Natural killer cell treated with Interleukin-12 subunit alpha and Interleukin-12 subunit beta and Interleukin-15 and Interleukin-18, amount 100 ng/mL, for 72 hours (primary cell): Measurements from ENCODE around the gene PARD3. TPM values are rescaled to one million over a fixed set of nuclear protein-coding genes. Genes with fewer than 3 reads are reported as not detected.

Experiments
- ATAC-seq, 2 donors: fragments of 150-1000 bp; cut with Tn5 transposase in 1 of 2; sonication (Bioruptor Pico), chemical (Tn5 transposase) in 1 of 2; 2 replicates each; pipeline ENCODE4 v1.10.0; 2021
- DNase-seq: peaks from one replicate; pipeline ENCODE4 v3.0.0; 2022; ENCODE audit warnings: low spot score
- H3K27ac Mint-ChIP-seq, 2 donors: 1 replicate in 1 of 2; 2 replicates in 1 of 2; pipeline ENCODE4 v1.8.0; 2022; ENCODE audit warnings: mixed read lengths in 2 of 2, mild to moderate bottlenecking in 1 of 2, moderate library complexity in 1 of 2
- H3K27me3 Mint-ChIP-seq, 2 donors: 1 replicate in 1 of 2; 2 replicates in 1 of 2; pipeline ENCODE4 v1.8.0; 2022; ENCODE audit warnings: mixed read lengths in 2 of 2
- H3K36me3 Mint-ChIP-seq: one replicate; pipeline ENCODE4 v1.8.0; 2022; ENCODE audit warnings: mixed read lengths
- H3K4me1 Mint-ChIP-seq, 2 donors: 1 replicate in 1 of 2; 2 replicates in 1 of 2; pipeline ENCODE4 v1.8.0; 2022; ENCODE audit warnings: low read depth in 2 of 2, mixed read lengths in 2 of 2, mild to moderate bottlenecking in 1 of 2
- H3K4me3 Mint-ChIP-seq: one replicate; pipeline ENCODE4 v1.8.0; 2022; ENCODE audit warnings: mixed read lengths
- H3K9me3 Mint-ChIP-seq: 2 replicates; pipeline ENCODE4 v1.8.0; 2022; ENCODE audit warnings: mixed read lengths
- total RNA-seq, 2 donors: library from RNA; stranded (reverse); gene quantifications; one replicate each; pipeline ENCODE4 v1.2.3, GENCODE V29; 2022

PARD3 gene
- total RNA-seq, 2 donors from 2014 or later: 0.56 TPM; not detected in 1

GRCh38 chr10:34231441-34232180 is 583.5 kb downstream of the PARD3 start:
- ATAC-seq (no peak), DNase-seq (no peak)
- Mint-ChIP-seq H3K36me3 (no peaks in the 10 kb centered on the region), H3K27ac (peak overlapping the region in 1 of 2 donors; percentile 13), H3K4me3 (no peak overlapping the region), H3K4me1 (no peaks in the 10 kb centered on the region), H3K27me3 (peaks cover 4 to 16% of the 10 kb centered on the region in 2 donors), H3K9me3 (no peaks in the 10 kb centered on the region)

- H3K27me3 Mint-ChIP-seq: peaks cover 11 to 15% of the 10 kb centered on the region in 2 donors
- no peaks in the 10 kb centered on the region for H3K36me3 Mint-ChIP-seq
- DNase-seq (no peak), ATAC-seq (no peak)
- H3K9me3 Mint-ChIP-seq: no peaks in the 10 kb centered on the region
- H3K4me1 Mint-ChIP-seq: no peaks in the 10 kb centered on the region
- no peak overlapping the region for H3K27ac Mint-ChIP-seq
- no peak overlapping the region for H3K4me3 Mint-ChIP-seq
These were observed 585.2 kb downstream of the PARD3 start for GRCh38 chr10:34229917-34230316.

GRCh38 chr10:34228066-34228465 is 587.0 kb downstream of the PARD3 start:
- peaks cover 10 to 14% of the 10 kb centered on the region in 2 donors for H3K27me3 Mint-ChIP-seq

DNA sequence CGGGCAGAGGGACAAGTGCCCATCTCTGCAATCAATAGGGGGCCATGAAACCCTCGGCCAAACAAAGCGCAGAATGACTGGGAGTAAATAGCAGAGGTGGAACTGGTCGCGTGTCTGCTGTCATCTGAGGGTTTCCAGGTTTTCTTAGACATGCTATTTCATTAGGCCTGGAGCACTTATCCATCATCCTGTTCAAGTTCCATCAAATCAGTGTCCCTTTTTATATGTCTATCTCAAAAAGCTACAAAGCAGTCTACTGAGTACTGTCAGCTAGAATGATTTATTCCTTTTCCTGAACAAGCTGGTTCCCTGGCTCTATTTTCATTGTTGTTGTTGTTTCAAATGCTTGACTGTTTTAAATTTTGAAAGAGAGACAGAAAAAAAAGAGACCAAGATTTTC is 590.5 kb downstream of the PARD3 start:
- Mint-ChIP-seq H3K4me3 (no peak overlapping the region), H3K27ac (no peak overlapping the region), H3K4me1 (no peaks in the 10 kb centered on the region), H3K9me3 (no peaks in the 10 kb centered on the region), H3K27me3 (peaks cover 13 to 20% of the 10 kb centered on the region in 2 donors), H3K36me3 (no peaks in the 10 kb centered on the region)
- no peak for DNase-seq
- ATAC-seq: no peak

More at GRCh38 chr10:34228066-34228465, 587.0 kb downstream of the PARD3 start:
- no peak for ATAC-seq
- H3K9me3 Mint-ChIP-seq: no peaks in the 10 kb centered on the region
- no peaks in the 10 kb centered on the region for H3K36me3 Mint-ChIP-seq
- DNase-seq: no peak
- no peak overlapping the region for H3K4me3 Mint-ChIP-seq
- H3K4me1 Mint-ChIP-seq: no peaks in the 10 kb centered on the region
- no peak overlapping the region for H3K27ac Mint-ChIP-seq

DNA sequence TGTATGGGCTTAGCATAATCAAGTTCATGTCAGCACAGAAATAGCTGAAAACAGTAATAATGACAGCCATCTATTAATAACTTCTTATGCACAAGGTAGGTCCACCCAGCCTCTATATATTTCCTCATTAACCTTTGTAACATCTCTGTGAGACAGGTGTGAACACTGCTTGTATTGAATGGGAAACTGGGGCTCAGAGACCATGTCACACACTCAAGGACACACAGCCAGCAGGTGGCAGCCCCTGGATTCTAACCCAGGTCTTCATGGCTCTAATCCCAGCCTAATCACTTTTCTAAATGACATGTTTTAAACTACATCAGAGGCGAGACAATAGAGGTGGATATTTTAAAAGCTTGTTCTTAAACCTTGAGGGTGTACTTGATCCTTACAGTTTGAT is 591.4 kb downstream of the PARD3 start:
- H3K27ac Mint-ChIP-seq: no peak overlapping the region
- no peak overlapping the region for H3K4me3 Mint-ChIP-seq
- ATAC-seq (no peak), DNase-seq (no peak)
- no peaks in the 10 kb centered on the region for H3K36me3 Mint-ChIP-seq
- no peaks in the 10 kb centered on the region for H3K4me1 Mint-ChIP-seq
- peaks cover 10 to 20% of the 10 kb centered on the region in 2 donors for H3K27me3 Mint-ChIP-seq
- H3K9me3 Mint-ChIP-seq: no peaks in the 10 kb centered on the region

DNA sequence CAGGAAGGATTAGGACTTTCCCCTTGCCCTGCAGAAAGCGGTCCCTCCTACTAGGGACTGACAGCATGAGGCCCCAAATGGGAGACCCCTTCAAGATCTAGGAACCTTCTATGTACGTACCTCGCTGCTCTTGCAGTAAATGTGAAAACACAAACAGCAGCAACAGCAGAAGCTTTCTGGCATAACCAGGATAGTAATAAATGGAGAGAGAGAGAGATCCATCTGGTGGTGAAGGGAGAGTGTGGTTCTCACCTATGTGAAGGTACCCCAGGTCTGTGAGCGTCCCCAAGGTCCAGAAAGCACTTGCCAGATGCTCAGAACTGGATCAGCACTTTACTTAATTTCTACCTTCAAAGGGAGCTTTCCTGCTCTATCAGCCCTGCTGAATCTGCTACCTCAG is 592.7 kb downstream of the PARD3 start:
- ATAC-seq: no peak
- Mint-ChIP-seq H3K4me3 (no peak overlapping the region), H3K9me3 (no peaks in the 10 kb centered on the region), H3K4me1 (no peaks in the 10 kb centered on the region), H3K27me3 (peaks cover 10 to 27% of the 10 kb centered on the region in 2 donors), H3K36me3 (no peaks in the 10 kb centered on the region), H3K27ac (no peak overlapping the region)
- DNase-seq: no peak

- Mint-ChIP-seq H3K36me3 (no peaks in the 10 kb centered on the region), H3K27ac (no peak overlapping the region), H3K9me3 (no peaks in the 10 kb centered on the region), H3K4me3 (no peak overlapping the region), H3K4me1 (no peaks in the 10 kb centered on the region), H3K27me3 (peaks cover 3 to 17% of the 10 kb centered on the region in 2 donors)
- DNase-seq (no peak), ATAC-seq (no peak)
These were observed 595.1 kb downstream of the PARD3 start for GRCh38 chr10:34219753-34220548.

DNA sequence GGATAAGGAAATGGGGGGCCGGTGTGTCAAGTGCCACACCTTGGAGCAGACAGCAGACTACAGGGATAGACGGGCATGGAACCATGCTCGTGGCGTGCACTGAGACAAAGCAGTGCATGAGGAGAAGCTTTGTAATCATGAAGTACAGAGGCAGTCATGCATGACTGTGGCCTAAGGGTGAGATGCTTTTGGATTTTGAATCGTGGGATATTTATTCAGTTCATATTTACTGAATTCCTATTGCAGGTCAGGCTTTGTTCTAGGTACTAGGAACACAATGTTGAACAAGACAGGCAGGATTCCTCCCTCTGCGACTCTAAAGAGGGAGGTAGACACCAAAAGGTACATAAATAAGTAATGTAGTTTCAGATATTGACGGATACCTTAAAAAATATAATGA is 597.6 kb downstream of the PARD3 start:
- no peaks in the 10 kb centered on the region for H3K9me3 Mint-ChIP-seq
- no peak overlapping the region for H3K4me3 Mint-ChIP-seq
- H3K27me3 Mint-ChIP-seq: peaks cover 0 to 13% of the 10 kb centered on the region in 2 donors
- ATAC-seq: no peak
- no peak for DNase-seq
- no peak overlapping the region for H3K27ac Mint-ChIP-seq
- H3K36me3 Mint-ChIP-seq: no peaks in the 10 kb centered on the region
- H3K4me1 Mint-ChIP-seq: no peaks in the 10 kb centered on the region

DNA sequence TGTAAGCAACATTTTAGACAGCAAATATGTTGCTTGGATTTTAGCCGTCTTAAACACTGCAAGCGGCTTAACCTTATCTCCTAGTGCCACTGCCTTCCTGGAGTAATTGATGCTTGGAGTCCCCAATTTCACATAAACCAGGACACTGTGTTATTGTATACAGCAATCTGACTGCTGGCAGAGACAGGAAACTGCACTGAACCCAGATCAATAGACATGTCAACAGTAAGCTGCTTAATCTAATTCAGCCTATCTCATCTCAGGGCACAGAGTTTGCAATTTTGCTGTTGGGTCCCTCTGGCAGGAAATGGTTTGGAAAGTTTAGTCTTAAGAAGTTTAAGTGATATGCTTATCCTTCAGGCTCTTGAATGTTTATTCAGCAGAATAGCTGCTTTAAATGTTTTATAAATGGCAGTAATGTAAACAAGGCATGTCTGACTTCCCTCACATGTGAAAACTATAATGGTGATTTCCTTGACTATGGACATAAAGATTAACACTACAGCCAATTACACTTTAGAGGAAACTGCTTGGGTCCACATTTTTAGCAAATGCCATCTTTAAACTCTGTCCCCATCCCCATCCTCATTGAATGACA is 598.6 kb downstream of the PARD3 start:
- Mint-ChIP-seq H3K4me3 (no peak overlapping the region), H3K9me3 (no peaks in the 10 kb centered on the region), H3K27me3 (peaks cover 2 to 19% of the 10 kb centered on the region in 2 donors), H3K4me1 (no peaks in the 10 kb centered on the region), H3K27ac (no peak overlapping the region), H3K36me3 (no peaks in the 10 kb centered on the region)
- DNase-seq (no peak), ATAC-seq (no peak)

GRCh38 chr10:34213805-34214197 is 601.3 kb downstream of the PARD3 start:
- H3K4me3 Mint-ChIP-seq: no peak overlapping the region
- DNase-seq: no peak
- no peak for ATAC-seq
- no peaks in the 10 kb centered on the region for H3K4me1 Mint-ChIP-seq
- H3K27ac Mint-ChIP-seq: no peak overlapping the region
- no peaks in the 10 kb centered on the region for H3K36me3 Mint-ChIP-seq
- H3K27me3 Mint-ChIP-seq: peaks cover 9 to 25% of the 10 kb centered on the region in 2 donors
- H3K9me3 Mint-ChIP-seq: no peaks in the 10 kb centered on the region

DNA sequence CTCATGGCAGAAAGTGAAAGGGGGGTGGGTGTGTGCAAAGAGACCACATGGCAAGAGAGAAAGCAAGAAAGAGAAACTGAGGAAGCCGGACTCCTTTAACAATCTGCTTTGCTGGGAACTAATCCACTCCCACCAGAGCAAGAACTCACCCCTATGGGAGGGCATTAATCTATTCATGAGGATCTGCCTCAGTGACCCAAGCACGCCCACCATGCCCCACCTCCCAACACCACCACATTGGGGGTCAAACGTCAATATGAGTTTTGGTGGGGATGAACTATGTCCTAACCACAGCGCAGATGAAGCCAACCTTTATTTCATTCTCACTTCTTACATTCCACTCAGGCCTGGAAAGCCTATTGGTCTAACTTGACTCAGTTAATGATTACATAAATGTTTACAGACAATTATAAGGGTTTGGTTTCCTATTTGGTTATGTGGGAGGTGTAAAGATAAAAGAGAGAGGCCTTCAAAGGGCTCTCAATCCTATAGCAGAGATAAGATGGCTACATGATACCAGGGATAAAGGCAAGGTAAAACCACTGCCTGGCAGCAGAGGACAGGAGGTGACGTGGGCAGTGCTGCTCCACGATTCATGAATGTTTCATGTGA is 601.8 kb downstream of the PARD3 start:
- DNase-seq (no peak), ATAC-seq (no peak)
- no peaks in the 10 kb centered on the region for H3K36me3 Mint-ChIP-seq
- H3K27me3 Mint-ChIP-seq: peaks cover 9 to 24% of the 10 kb centered on the region in 2 donors
- no peak overlapping the region for H3K4me3 Mint-ChIP-seq
- no peak overlapping the region for H3K27ac Mint-ChIP-seq
- H3K9me3 Mint-ChIP-seq: no peaks in the 10 kb centered on the region
- H3K4me1 Mint-ChIP-seq: no peaks in the 10 kb centered on the region

DNA sequence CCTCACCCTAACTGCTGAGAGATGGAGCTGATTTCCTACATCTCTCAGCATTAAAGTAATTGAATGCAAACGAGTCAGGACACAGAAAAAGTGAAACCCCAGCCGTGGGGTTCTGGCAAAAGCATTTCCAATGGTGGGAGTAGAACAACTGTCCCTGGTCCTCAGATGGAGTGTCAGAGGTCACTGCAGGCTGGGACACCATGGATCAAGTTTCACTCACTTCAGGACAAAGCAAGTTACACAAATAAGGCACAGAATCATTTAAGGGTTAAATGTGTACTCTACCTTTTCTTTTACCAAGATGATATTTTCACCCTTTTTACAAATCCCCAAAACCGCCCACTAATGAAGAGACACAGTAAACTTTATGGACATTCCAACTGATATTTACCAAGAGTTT is 607.8 kb downstream of the PARD3 start:
- Mint-ChIP-seq H3K36me3 (no peaks in the 10 kb centered on the region), H3K4me1 (peaks cover 28 to 31% of the 10 kb centered on the region in 2 donors), H3K27ac (no peak overlapping the region), H3K4me3 (no peak overlapping the region), H3K9me3 (no peaks in the 10 kb centered on the region), H3K27me3 (peaks cover 32 to 42% of the 10 kb centered on the region in 2 donors)
- DNase-seq (no peak), ATAC-seq (no peak)

DNA sequence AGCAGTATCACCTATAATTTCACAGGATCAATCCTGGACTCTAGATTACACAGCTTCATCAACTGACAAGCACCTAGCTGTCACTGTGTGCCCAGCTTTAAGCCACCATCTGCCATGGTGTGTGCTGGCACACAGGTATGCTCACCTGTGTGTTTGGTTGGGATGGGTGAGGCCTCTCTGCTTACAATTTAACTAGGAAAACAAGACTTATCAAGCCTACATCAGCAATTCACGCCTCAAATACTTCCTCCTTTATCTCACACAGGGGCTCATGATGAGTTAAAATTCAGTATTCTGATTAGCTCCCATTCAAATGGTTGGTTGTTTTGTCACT is 608.2 kb downstream of the PARD3 start:
- Mint-ChIP-seq H3K9me3 (no peaks in the 10 kb centered on the region), H3K4me3 (no peak overlapping the region), H3K27ac (no peak overlapping the region), H3K36me3 (no peaks in the 10 kb centered on the region), H3K27me3 (peaks cover 33 to 39% of the 10 kb centered on the region in 2 donors), H3K4me1 (peaks cover 28 to 31% of the 10 kb centered on the region in 2 donors)
- ATAC-seq (no peak), DNase-seq (no peak)
